PC-3 (cell line): ENCODE results near the gene RAD9A.

Experiments used
- EZH2phosphoT487 ChIP-seq: fragments of 300-600 bp; sonication (generic); IDR thresholded peaks from 2 replicates; pipeline ENCODE4 v1.6.1; 2018; ENCODE audit warnings: mild to moderate bottlenecking, antibody characterized with exemption, low read length, borderline replicate concordance
- TF ChIP-seq, protein P1 (sequence below): fragments of 300-600 bp; sonication (generic); conservative IDR thresholded peaks from 2 replicates; pipeline ENCODE4 v1.5.1; 2017; ENCODE audit warnings: antibody characterized with exemption, low read depth, mild to moderate bottlenecking, low read length

GRCh38 chr11:67396259-67396581 is 4.4 kb downstream of the RAD9A start:
- TF ChIP-seq, protein P1, sequence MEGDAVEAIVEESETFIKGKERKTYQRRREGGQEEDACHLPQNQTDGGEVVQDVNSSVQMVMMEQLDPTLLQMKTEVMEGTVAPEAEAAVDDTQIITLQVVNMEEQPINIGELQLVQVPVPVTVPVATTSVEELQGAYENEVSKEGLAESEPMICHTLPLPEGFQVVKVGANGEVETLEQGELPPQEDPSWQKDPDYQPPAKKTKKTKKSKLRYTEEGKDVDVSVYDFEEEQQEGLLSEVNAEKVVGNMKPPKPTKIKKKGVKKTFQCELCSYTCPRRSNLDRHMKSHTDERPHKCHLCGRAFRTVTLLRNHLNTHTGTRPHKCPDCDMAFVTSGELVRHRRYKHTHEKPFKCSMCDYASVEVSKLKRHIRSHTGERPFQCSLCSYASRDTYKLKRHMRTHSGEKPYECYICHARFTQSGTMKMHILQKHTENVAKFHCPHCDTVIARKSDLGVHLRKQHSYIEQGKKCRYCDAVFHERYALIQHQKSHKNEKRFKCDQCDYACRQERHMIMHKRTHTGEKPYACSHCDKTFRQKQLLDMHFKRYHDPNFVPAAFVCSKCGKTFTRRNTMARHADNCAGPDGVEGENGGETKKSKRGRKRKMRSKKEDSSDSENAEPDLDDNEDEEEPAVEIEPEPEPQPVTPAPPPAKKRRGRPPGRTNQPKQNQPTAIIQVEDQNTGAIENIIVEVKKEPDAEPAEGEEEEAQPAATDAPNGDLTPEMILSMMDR = no peak
- TF ChIP-seq EZH2phosphoT487 = no peak
